SK-N-SH (cell line): Measurements from ENCODE around the gene DDX53. TPM values are rescaled to one million over a fixed set of nuclear protein-coding genes. Genes with fewer than 3 reads are reported as not detected.

Source experiments
- CTCF ChIA-PET: fragments of 300-600, 350-600 bp; formaldehyde crosslinking; extraction: SDS; loops from one replicate; lab custom pipeline; 2021; lab: Yijun Ruan, JAX
- POLR2A ChIA-PET: fragments of 350-600 bp; sonication (Branson Sonifier 250); formaldehyde crosslinking; extraction: SDS; loops from one replicate; lab custom pipeline; 2020; ENCODE audit warnings: antibody characterized with exemption, inconsistent platforms; lab: Yijun Ruan, JAX
- DNase-seq: peaks from one replicate; pipeline ENCODE4 v3.0.0; 2012
- H2AFZ ChIP-seq: fragments of 200-600 bp; sonication (generic); 2 replicates; pipeline ENCODE4 v1.8.1; 2016; ENCODE audit warnings: antibody characterized with exemption, mild to moderate bottlenecking, low read depth
- H3F3A ChIP-seq: fragments of 200-600 bp; sonication (generic); replicated peaks from 2 replicates; pipeline ENCODE3; 2016; ENCODE audit warnings: antibody characterized with exemption, mild to moderate bottlenecking; ENCODE audit not compliant: insufficient read depth
- H3K27ac ChIP-seq, 2 experiments: fragments of 200-500 bp in 1 of 2; fragments of 200-600 bp in 1 of 2; sonication (Bioruptor generic) in 1 of 2; sonication (generic), shearing (Covaris generic) in 1 of 2; 2 replicates each; pipeline versions ENCODE4 v1.5.1 to v1.6.1; 2014 to 2016; ENCODE audit warnings: low read depth in 2 of 2, inconsistent platforms in 1 of 2, low read length in 1 of 2, mild to moderate bottlenecking in 1 of 2, mixed read lengths in 1 of 2
- H3K27me3 ChIP-seq: fragments of 200-600 bp; sonication (generic), shearing (Covaris generic); 2 replicates; pipeline ENCODE4 v1.6.1; 2016; ENCODE audit warnings: mixed run types; ENCODE audit not compliant: insufficient read depth
- H3K36me3 ChIP-seq, 2 experiments: fragments of 200-500 bp in 1 of 2; fragments of 200-600 bp in 1 of 2; sonication (Bioruptor generic) in 1 of 2; sonication (generic) in 1 of 2; replicated peaks in 1 of 2; 2 replicates each; pipeline versions ENCODE3 to v1.5.1; 2014 to 2016; ENCODE audit warnings: low read length in 1 of 2, mild to moderate bottlenecking in 1 of 2; ENCODE audit not compliant: insufficient read depth in 2 of 2, control insufficient read depth in 1 of 2
- H3K4me1 ChIP-seq, 2 experiments: fragments of 200-500 bp in 1 of 2; fragments of 200-600 bp in 1 of 2; sonication (Bioruptor generic) in 1 of 2; sonication (generic), shearing (Covaris generic) in 1 of 2; 2 replicates each; pipeline versions ENCODE4 v1.5.1 to v1.6.1; 2014 to 2016; ENCODE audit warnings: low read depth in 1 of 2, low read length in 1 of 2, mixed run types in 1 of 2; ENCODE audit not compliant: insufficient read depth in 2 of 2, control insufficient read depth in 1 of 2
- H3K4me2 ChIP-seq: fragments of 200-600 bp; sonication (generic), shearing (Covaris generic); 2 replicates; pipeline ENCODE4 v1.6.1; 2017; ENCODE audit warnings: mixed run types
- H3K4me3 ChIP-seq, 2 experiments: fragments of 200-500 bp in 1 of 2; fragments of 200-600 bp in 1 of 2; sonication (Bioruptor generic) in 1 of 2; sonication (generic), shearing (Covaris generic) in 1 of 2; 2 replicates each; pipeline versions ENCODE4 v1.5.1 to v1.8.1; 2014 to 2016; ENCODE audit warnings: low read depth in 2 of 2, inconsistent platforms in 1 of 2, low read length in 1 of 2, mild to moderate bottlenecking in 1 of 2, mixed read lengths in 1 of 2, moderate library complexity in 1 of 2
- H3K79me2 ChIP-seq: fragments of 200-600 bp; sonication (generic); 2 replicates; pipeline ENCODE4 v1.8.1; 2017; ENCODE audit warnings: mild to moderate bottlenecking; ENCODE audit not compliant: insufficient read depth
- H3K9ac ChIP-seq: fragments of 200-600 bp; sonication (generic); 2 replicates; pipeline ENCODE4 v1.6.1; 2017; ENCODE audit warnings: mixed run types
- H3K9me2 ChIP-seq: fragments of 200-600 bp; sonication (generic); 2 replicates; pipeline ENCODE4 v1.6.1; 2017; ENCODE audit warnings: mixed run types
- H3K9me3 ChIP-seq: fragments of 200-600 bp; sonication (generic); 2 replicates; pipeline ENCODE4 v1.6.1; 2017; ENCODE audit warnings: mixed run types, mild to moderate bottlenecking, moderate library complexity
- H4K20me1 ChIP-seq: fragments of 200-600 bp; sonication (generic); 2 replicates; pipeline ENCODE4 v1.6.1; 2017; ENCODE audit warnings: mild to moderate bottlenecking, mixed run types; ENCODE audit not compliant: insufficient read depth
- CHD2 ChIP-seq: fragments of 150-350 bp; IDR thresholded peaks from 2 replicates; pipeline ENCODE4 v1.6.1; 2018; ENCODE audit warnings: low read length; ENCODE audit not compliant: partially characterized antibody
- EZH2phosphoT487 ChIP-seq: fragments of 200-600 bp; sonication (generic); IDR thresholded peaks from 2 replicates; pipeline ENCODE4 v1.6.1; 2017; ENCODE audit warnings: low read depth, mixed run types, mild to moderate bottlenecking, antibody characterized with exemption, moderate library complexity, borderline replicate concordance
- FOXJ3 ChIP-seq: sonication (generic); formaldehyde crosslinking; IDR thresholded peaks from 2 replicates; pipeline ENCODE4 v1.5.1; 2020; ENCODE audit warnings: mild to moderate bottlenecking, missing genetic modification reagents
- GABPA ChIP-seq: IDR thresholded peaks from 2 replicates; pipeline ENCODE4 v1.4.0; 2012; ENCODE audit warnings: low read depth, mild to moderate bottlenecking
- GATA2 ChIP-seq: sonication (generic); formaldehyde crosslinking; IDR thresholded peaks from 2 replicates; pipeline ENCODE4 v1.5.0; 2020; ENCODE audit warnings: mild to moderate bottlenecking, missing genetic modification reagents
- JUND ChIP-seq: IDR thresholded peaks from 2 replicates; pipeline ENCODE4 v1.4.0; 2012
- NFIC ChIP-seq: IDR thresholded peaks from 2 replicates; pipeline ENCODE4 v1.4.0; 2012; ENCODE audit warnings: borderline replicate concordance
- NRF1 ChIP-seq: IDR thresholded peaks from 2 replicates; pipeline ENCODE4 v1.6.1; 2012; ENCODE audit warnings: low read depth, mild to moderate bottlenecking, low read length
- RCOR1 ChIP-seq: fragments of 150-350 bp; IDR thresholded peaks from 2 replicates; pipeline ENCODE4 v1.6.1; 2017; ENCODE audit warnings: antibody characterized with exemption, low read length
- SIN3A ChIP-seq: IDR thresholded peaks from 2 replicates; pipeline ENCODE4 v1.6.1; 2012; ENCODE audit warnings: low read depth, mild to moderate bottlenecking, low read length, moderate library complexity, borderline replicate concordance
- SMC3 ChIP-seq: IDR thresholded peaks from 2 replicates; pipeline ENCODE4 v1.6.1; 2012; ENCODE audit warnings: low read depth, low read length, improper control_type of control experiment
- TAF1 ChIP-seq: IDR thresholded peaks from 2 replicates; pipeline ENCODE4 v1.6.1; 2012; ENCODE audit warnings: low read depth, mild to moderate bottlenecking, low read length, moderate library complexity, borderline replicate concordance
- TCF12 ChIP-seq: IDR thresholded peaks from 2 replicates; pipeline ENCODE4 v1.4.0; 2012
- YY1 ChIP-seq: IDR thresholded peaks from 2 replicates; pipeline ENCODE4 v1.4.0; 2012; ENCODE audit warnings: low read depth, mild to moderate bottlenecking
- WGBS: methylation state at CpG from one replicate; pipeline ENCODE4 v1.1.6; 2017; ENCODE audit warnings: low lambda C conversion rate; 5-methylcytosine and 5-hydroxymethylcytosine counted together
- polyA plus RNA-seq, 3 experiments: library from polyadenylated mRNA; depleted of rRNA; stranded (reverse); fragments of >200 nt; gene quantifications; 2 replicates each; pipeline ENCODE4 v1.2.3, GENCODE V29; 2012
- TF ChIP-seq, protein P1 (sequence below): fragments of 150-350 bp; IDR thresholded peaks from 2 replicates; pipeline ENCODE4 v1.6.1; 2016; ENCODE audit warnings: mild to moderate bottlenecking, low read depth, low read length
- TF ChIP-seq, protein P2 (sequence below): IDR thresholded peaks from 2 replicates; pipeline ENCODE4 v1.6.1; 2012; ENCODE audit warnings: mild to moderate bottlenecking, low read depth, low read length, moderate library complexity
- TF ChIP-seq, protein P3 (sequence below): IDR thresholded peaks from 2 replicates; pipeline ENCODE4 v1.4.0; 2012; ENCODE audit warnings: low read depth
- TF ChIP-seq, protein P4 (sequence below): IDR thresholded peaks from 2 replicates; pipeline ENCODE4 v1.4.0; 2012; ENCODE audit warnings: low read depth, borderline replicate concordance
- TF ChIP-seq, protein P5 (sequence below): fragments of 200-600 bp; sonication (generic); IDR thresholded peaks from 2 replicates; pipeline ENCODE4 v1.6.1; 2017; ENCODE audit warnings: antibody characterized with exemption, mild to moderate bottlenecking, moderate library complexity
- TF ChIP-seq, protein P6 (sequence below): IDR thresholded peaks from 2 replicates; pipeline ENCODE4; 2012

DDX53 gene
- polyA plus RNA-seq, 1 of the 3 experiments (the other 2 are of a cell fraction), result 0.18 TPM

DNA sequence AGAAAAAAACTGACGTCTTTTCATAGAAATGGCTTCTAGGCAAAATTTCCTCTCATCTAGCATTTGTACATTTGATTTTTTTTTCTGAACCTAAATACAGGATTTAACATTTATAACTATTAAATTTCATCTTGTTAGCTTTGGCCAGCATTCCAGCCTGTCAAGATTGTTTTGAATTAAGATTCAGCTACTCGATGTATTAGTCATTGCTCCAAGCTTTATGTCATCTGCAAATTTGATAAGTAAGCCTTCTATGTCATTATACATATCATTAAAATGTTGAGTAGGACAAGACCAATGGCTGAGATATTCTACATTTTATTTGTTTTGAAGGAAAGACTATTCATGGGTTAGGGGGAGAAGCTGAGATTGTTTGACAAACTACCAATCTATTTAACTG, 46.7 kb downstream of the DDX53 start:
- WGBS, result 13% methylated on average over 2 of the region's 2 CpGs
- H3K4me2 ChIP-seq, result no peak overlapping the region

DNA sequence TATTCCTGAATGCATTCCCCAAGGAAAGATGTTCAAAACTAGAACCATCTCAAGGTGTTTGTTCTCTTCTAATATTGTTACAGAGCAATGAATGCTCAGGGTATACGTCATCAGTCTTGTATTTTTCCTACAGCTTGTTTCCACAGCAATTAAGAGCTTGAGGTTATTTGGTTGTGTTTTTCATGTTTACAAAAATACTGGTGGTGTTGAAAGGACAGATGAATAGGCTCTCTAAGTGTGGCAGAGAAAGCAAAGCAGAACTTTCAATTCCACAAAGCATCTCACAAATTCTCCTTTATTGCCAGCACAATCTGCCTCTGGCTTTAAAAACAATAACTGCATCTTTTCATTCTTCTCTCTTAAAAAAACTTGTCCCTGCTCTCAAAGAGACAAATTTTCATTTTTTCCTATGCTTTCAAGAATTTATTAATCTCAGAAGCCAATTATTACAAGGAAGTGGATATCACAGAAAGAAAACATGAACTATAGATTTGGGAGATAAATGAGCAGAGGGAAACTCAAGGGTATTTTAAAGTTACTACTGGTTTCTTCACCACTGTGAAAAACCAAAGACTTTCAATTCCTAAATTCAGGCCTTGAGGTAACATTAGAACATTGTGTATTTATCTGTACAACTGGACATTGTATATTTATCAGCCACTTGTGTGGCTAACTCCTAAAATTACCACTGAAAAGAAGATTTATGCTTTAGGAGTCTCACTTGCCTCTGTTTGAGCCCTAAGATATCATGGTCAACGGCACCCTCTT, 49.2 kb downstream of the DDX53 start:
- no peaks in the 10 kb centered on the region for H4K20me1 ChIP-seq
- H2AFZ ChIP-seq, result no peak overlapping the region
- H3K4me1 ChIP-seq, result no peaks in the 10 kb centered on the region
- no peaks in the 10 kb centered on the region for H3K9me3 ChIP-seq
- H3K27ac ChIP-seq, result no peak overlapping the region
- no peaks in the 10 kb centered on the region for H3K9me2 ChIP-seq
- DNase-seq, result no peak
- H3K79me2 ChIP-seq, result no peaks in the 10 kb centered on the region
- 25% methylated on average over 2 of the region's 2 CpGs for WGBS
- no peaks in the 10 kb centered on the region for H3K27me3 ChIP-seq
- POLR2A ChIA-PET, result no interaction called here
- H3K9ac ChIP-seq, result no peak overlapping the region
- H3K4me2 ChIP-seq, result no peak overlapping the region
- CTCF ChIA-PET, result no interaction called here
- no peak overlapping the region for H3K4me3 ChIP-seq
- no peaks in the 10 kb centered on the region for H3K36me3 ChIP-seq
- no peaks in the 10 kb centered on the region for H3F3A ChIP-seq
- TF ChIP-seq, protein P1, sequence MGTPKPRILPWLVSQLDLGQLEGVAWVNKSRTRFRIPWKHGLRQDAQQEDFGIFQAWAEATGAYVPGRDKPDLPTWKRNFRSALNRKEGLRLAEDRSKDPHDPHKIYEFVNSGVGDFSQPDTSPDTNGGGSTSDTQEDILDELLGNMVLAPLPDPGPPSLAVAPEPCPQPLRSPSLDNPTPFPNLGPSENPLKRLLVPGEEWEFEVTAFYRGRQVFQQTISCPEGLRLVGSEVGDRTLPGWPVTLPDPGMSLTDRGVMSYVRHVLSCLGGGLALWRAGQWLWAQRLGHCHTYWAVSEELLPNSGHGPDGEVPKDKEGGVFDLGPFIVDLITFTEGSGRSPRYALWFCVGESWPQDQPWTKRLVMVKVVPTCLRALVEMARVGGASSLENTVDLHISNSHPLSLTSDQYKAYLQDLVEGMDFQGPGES, result no peak
- TF ChIP-seq NFIC (no peak), CHD2 (no peak), RCOR1 (no peak), FOXJ3 (no peak)
- TF ChIP-seq, protein P2, sequence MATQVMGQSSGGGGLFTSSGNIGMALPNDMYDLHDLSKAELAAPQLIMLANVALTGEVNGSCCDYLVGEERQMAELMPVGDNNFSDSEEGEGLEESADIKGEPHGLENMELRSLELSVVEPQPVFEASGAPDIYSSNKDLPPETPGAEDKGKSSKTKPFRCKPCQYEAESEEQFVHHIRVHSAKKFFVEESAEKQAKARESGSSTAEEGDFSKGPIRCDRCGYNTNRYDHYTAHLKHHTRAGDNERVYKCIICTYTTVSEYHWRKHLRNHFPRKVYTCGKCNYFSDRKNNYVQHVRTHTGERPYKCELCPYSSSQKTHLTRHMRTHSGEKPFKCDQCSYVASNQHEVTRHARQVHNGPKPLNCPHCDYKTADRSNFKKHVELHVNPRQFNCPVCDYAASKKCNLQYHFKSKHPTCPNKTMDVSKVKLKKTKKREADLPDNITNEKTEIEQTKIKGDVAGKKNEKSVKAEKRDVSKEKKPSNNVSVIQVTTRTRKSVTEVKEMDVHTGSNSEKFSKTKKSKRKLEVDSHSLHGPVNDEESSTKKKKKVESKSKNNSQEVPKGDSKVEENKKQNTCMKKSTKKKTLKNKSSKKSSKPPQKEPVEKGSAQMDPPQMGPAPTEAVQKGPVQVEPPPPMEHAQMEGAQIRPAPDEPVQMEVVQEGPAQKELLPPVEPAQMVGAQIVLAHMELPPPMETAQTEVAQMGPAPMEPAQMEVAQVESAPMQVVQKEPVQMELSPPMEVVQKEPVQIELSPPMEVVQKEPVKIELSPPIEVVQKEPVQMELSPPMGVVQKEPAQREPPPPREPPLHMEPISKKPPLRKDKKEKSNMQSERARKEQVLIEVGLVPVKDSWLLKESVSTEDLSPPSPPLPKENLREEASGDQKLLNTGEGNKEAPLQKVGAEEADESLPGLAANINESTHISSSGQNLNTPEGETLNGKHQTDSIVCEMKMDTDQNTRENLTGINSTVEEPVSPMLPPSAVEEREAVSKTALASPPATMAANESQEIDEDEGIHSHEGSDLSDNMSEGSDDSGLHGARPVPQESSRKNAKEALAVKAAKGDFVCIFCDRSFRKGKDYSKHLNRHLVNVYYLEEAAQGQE, result no peak
- TF ChIP-seq, protein P3, sequence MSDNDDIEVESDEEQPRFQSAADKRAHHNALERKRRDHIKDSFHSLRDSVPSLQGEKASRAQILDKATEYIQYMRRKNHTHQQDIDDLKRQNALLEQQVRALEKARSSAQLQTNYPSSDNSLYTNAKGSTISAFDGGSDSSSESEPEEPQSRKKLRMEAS, result no peak
- TF ChIP-seq, protein P4, sequence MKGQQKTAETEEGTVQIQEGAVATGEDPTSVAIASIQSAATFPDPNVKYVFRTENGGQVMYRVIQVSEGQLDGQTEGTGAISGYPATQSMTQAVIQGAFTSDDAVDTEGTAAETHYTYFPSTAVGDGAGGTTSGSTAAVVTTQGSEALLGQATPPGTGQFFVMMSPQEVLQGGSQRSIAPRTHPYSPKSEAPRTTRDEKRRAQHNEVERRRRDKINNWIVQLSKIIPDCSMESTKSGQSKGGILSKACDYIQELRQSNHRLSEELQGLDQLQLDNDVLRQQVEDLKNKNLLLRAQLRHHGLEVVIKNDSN, result no peak
- TF ChIP-seq, protein P5, sequence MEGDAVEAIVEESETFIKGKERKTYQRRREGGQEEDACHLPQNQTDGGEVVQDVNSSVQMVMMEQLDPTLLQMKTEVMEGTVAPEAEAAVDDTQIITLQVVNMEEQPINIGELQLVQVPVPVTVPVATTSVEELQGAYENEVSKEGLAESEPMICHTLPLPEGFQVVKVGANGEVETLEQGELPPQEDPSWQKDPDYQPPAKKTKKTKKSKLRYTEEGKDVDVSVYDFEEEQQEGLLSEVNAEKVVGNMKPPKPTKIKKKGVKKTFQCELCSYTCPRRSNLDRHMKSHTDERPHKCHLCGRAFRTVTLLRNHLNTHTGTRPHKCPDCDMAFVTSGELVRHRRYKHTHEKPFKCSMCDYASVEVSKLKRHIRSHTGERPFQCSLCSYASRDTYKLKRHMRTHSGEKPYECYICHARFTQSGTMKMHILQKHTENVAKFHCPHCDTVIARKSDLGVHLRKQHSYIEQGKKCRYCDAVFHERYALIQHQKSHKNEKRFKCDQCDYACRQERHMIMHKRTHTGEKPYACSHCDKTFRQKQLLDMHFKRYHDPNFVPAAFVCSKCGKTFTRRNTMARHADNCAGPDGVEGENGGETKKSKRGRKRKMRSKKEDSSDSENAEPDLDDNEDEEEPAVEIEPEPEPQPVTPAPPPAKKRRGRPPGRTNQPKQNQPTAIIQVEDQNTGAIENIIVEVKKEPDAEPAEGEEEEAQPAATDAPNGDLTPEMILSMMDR, result no peak

More for the DNA sequence above, 46.7 kb downstream of the DDX53 start:
- H3K9ac ChIP-seq, result no peak overlapping the region
- no peak for TF ChIP-seq GABPA
- no peak for TF ChIP-seq YY1
- TF ChIP-seq SMC3, result no peak
- no peak for TF ChIP-seq EZH2phosphoT487
- TF ChIP-seq, protein P4, result no peak
- no peak for TF ChIP-seq JUND
- TF ChIP-seq TAF1, result no peak
- TF ChIP-seq RCOR1, result no peak
- no peak for TF ChIP-seq TCF12
- TF ChIP-seq, protein P6, sequence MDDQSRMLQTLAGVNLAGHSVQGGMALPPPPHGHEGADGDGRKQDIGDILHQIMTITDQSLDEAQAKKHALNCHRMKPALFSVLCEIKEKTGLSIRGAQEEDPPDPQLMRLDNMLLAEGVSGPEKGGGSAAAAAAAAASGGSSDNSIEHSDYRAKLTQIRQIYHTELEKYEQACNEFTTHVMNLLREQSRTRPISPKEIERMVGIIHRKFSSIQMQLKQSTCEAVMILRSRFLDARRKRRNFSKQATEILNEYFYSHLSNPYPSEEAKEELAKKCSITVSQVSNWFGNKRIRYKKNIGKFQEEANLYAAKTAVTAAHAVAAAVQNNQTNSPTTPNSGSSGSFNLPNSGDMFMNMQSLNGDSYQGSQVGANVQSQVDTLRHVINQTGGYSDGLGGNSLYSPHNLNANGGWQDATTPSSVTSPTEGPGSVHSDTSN, result no peak
- no peak for TF ChIP-seq NRF1
- no peak for TF ChIP-seq GATA2
- TF ChIP-seq SIN3A, result no peak
- H3K9me2 ChIP-seq, result no peaks in the 10 kb centered on the region
- no peak overlapping the region for H3K4me3 ChIP-seq
- H3K4me1 ChIP-seq, result no peaks in the 10 kb centered on the region
- ChIA-PET POLR2A (interaction anchor here (0.6 kb wide), 1 partner anchor 40 kb away, joined by 5 read pairs; no protein-coding TSS in a partner anchor), CTCF (no interaction called here)
- H4K20me1 ChIP-seq, result no peaks in the 10 kb centered on the region
- no peaks in the 10 kb centered on the region for H3F3A ChIP-seq
- H2AFZ ChIP-seq, result no peak overlapping the region
- no peak for DNase-seq
- no peaks in the 10 kb centered on the region for H3K36me3 ChIP-seq
- H3K79me2 ChIP-seq, result no peaks in the 10 kb centered on the region
- no peaks in the 10 kb centered on the region for H3K27me3 ChIP-seq
- H3K9me3 ChIP-seq, result no peaks in the 10 kb centered on the region
- H3K27ac ChIP-seq, result no peak overlapping the region
